Head of caudate nucleus (tissue), 42 donors: ENCODE data around the gene WDR81.

ENCODE experiments used
- DNase-seq, 42 donors: peaks; one replicate each; pipeline versions ENCODE4 v3.0.0 to v3.0.0-alpha.2; 2020 to 2021; ENCODE audit warnings: mixed read lengths in 7 of 42
- intact Hi-C: fragments of 100-400 bp; cut with DNase I; formaldehyde crosslinking; loops from one replicate; pipeline ENCODE4 v1.15.0; 2022

Gene WDR81

DNA sequence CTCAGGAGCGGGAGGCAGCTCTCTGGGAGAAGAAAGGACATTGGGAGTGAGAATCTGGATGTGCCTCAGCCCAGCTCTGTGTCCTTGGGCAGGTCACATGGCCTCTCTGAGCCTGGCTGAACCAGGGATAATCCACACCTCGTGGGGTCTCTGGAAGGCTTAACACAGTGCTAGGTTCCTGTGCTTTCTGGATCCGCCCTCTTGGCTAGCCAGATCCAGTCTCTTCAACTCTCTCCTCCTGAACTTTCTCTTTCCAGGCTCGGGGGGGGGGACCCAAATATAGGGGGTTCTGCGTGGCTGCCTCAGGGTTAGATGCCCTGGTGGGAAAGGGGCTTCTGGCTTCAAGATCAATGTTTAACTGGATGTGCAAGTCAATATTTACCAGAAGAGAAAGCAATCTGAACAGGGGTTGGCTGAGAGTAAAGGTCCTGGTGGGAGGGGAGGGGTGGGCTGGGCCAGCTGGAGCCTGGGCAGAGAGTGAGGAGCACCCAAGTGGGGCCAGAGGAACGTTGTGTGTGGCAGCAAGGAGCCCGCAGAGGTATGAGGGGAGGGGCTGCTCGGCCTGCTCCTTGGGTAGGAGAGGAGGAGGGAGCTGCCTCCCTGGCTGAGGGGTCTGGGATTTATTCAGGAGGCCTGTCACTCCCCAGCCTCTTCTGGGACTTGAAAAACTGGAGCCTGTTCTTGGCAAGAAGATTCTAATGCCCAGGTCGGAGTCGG lies 18.0 kb downstream of the WDR81 start, which contains the start of gene SERPINF2:
TSS of gene SERPINF2 (plus strand) at position 501 of the 717 bp plus-strand sequence. CDS start 2,125 bp downstream, outside the sequence.
- intact Hi-C loops, result no loop called here

DNA sequence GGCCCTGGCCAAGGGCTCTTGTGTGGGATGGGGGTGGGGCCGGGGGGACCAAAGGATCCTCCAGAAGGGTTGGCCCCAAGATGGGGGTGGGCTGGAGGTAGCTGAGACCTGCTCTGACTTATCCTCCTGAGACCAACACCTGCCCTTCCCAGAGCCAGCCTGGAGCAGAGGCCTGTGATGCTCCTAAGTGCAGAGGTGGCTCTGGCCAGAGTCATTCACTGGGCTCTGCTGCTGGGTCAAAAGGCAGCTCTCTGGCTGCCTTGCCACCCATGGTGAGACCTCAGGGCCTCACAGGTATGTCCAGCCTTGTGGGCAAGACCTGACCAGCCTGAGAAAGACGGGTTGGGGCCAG lies 18.6 kb downstream of the WDR81 start:
- no peak for DNase-seq
- intact Hi-C loops, result no loop called here

More for the DNA sequence above, 18.0 kb downstream of the WDR81 start, which contains the start of gene SERPINF2:
- DNase-seq, result no peak

DNA sequence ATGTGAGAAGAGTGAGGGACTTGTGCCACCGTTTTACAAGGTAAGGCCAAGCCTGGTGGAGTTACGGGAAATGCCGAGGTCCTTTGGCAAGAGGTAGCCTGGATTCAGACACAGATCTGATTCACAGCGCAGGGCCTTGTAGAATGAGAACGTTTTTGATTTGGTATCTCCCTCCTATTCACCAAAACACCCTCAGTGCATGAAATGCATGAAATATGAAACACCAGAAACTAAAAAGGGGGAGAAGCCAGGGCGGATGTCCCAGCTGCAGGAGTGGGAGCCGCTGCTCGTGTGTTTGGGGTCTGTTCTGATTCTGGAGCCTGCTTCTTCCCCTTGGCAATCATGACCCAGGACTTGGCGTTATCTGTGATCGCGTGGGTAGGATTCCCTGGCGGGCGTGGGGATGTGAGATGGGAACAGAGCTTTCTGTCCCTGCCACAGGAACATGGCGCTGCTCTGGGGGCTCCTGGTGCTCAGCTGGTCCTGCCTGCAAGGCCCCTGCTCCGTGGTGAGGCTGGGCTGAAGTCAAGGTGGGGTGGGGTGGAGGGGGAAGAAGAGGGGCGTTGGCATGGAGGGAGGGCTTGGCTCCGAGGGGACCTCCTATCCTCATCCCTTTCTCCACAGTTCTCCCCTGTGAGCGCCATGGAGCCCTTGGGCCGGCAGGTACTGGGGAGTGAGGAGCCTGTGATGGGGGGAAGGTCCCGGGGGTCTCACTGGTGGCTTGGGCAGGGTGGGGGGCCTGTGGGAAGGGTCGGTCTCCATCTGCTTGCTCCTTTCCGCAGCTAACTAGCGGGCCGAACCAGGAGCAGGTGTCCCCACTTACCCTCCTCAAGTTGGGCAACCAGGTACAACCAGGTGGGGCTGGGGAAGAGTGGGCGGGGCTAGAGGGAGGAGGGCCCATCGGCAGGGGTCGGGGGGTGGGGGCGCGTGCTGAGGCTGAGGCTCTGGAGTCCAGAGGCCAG lies 20.3 kb downstream of the WDR81 start:
- intact Hi-C loops, result no loop called here

DNA sequence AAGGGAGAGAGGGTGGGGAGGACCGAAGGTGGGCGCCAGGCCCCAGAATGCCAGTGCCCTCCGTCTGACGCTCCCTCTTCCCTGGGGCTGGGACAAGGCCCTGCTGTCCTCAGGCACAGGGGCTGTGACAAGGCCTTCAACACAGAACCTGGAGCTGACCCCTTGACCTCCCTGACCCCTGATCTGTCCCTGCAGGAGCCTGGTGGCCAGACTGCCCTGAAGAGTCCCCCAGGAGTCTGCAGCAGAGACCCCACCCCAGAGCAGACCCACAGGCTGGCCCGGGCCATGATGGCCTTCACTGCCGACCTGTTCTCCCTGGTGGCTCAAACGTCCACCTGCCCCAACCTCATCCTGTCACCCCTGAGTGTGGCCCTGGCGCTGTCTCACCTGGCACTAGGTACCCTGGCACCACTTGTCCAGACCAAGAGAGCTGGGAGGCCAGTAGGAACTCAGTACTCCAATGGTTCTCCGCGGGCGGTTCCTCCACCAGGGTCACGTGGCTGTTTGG lies 21.1 kb downstream of the WDR81 start:
- intact Hi-C loops, result no loop called here
- no peak for DNase-seq

More for the DNA sequence above, 20.3 kb downstream of the WDR81 start:
- no peak for DNase-seq

DNA sequence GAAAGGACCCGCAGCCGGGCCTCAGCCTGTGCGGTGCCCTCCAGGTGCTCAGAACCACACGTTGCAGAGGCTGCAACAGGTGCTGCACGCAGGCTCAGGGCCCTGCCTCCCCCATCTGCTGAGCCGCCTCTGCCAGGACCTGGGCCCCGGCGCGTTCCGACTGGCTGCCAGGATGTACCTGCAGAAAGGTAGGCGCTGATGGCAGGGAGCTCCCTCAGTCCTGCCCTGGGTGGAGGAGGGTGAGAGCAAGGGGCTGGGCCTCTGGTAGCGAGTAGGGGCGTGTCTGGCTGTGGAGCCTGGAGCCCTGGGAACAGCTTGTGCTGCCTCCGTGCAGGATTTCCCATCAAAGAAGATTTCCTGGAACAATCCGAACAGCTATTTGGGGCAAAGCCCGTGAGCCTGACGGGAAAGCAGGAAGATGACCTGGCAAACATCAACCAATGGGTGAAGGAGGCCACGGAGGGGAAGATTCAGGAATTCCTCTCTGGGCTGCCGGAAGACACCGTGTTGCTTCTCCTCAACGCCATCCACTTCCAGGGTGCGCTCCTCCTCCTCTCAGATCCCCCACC lies 22.6 kb downstream of the WDR81 start:
- DNase-seq, result no peak
- intact Hi-C loops, result no loop called here

DNA sequence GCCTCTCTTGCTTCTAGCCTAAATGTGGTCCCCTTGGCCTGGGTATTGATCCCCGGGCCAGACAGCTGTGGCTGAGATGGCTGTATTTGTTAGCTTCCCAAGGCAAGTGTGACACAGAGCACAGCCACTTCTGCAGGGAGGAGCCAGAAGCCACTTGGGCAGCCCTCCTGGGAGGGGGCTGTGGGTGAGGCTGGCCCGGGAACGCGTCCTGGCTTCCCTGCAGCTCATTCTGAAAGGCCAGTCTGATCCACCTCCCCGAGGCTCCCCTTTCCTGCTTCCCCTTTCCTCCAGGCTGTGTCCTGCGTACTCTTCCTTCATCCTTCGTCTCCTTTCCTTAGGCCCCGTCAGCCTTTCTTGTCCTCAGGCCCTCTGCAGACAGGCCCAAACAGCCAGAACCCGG lies 26.1 kb downstream of the WDR81 start:
- no peak for DNase-seq
- intact Hi-C loops, result no loop called here

DNA sequence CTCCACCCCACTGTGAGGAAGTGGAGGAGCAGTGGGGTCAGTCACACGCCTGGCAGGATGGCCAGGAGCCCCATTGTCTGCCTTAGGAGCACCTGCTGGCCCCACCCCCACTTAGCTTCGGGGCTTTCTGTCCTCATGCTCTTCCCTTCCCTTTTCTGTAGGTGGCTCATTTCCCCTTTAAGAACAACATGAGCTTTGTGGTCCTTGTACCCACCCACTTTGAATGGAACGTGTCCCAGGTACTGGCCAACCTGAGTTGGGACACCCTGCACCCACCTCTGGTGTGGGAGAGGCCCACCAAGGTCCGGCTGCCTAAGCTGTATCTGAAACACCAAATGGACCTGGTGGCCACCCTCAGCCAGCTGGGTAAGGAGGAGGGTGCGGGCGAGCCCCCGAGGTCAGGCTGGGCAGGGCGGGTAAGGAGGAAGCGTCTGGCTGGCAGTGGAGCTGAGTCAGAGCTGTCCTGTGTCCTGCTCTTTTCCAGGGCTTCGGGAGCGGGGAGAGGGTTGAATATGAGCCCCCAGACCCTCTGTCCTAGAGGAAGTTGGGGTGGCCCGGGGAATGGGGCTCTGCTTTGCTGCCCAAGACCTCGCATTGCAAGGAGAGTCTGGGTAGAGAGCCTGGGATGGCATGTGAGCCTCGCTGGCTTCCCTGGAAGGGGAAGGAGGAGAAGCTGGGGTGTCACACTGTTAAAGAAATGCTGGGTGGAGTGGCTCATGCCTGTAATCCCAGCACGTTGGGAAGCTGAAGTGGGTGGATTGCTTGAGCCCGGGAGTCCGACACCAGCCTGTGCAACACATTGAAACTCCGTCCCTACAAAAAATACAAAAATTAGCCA lies 28.1 kb downstream of the WDR81 start:
- intact Hi-C loops, result no loop called here

DNA sequence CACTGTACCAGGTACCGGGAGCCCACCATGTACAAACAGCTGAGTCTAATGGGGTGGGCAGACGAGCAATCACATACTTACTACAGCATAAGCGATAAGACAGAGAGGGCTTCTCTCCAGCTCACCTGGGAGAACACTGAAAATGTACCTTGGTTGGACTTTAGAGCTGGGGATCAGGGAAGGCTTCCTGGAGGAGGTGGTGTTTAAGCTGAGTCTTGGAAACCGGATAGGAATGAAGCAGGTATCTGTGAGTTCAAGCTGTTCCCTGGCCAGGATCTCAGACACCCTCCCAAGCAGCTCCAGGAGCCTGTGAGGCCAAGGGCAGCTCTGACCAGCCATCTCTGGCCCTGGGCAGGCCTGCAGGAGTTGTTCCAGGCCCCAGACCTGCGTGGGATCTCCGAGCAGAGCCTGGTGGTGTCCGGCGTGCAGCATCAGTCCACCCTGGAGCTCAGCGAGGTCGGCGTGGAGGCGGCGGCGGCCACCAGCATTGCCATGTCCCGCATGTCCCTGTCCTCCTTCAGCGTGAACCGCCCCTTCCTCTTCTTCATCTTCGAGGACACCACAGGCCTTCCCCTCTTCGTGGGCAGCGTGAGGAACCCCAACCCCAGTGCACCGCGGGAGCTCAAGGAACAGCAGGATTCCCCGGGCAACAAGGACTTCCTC lies 29.4 kb downstream of the WDR81 start:
- intact Hi-C loops, result no loop called here
- no peak for DNase-seq

More for the DNA sequence above, 28.1 kb downstream of the WDR81 start:
- peak in 1 of 42 donors; percentile 19 for DNase-seq

DNA sequence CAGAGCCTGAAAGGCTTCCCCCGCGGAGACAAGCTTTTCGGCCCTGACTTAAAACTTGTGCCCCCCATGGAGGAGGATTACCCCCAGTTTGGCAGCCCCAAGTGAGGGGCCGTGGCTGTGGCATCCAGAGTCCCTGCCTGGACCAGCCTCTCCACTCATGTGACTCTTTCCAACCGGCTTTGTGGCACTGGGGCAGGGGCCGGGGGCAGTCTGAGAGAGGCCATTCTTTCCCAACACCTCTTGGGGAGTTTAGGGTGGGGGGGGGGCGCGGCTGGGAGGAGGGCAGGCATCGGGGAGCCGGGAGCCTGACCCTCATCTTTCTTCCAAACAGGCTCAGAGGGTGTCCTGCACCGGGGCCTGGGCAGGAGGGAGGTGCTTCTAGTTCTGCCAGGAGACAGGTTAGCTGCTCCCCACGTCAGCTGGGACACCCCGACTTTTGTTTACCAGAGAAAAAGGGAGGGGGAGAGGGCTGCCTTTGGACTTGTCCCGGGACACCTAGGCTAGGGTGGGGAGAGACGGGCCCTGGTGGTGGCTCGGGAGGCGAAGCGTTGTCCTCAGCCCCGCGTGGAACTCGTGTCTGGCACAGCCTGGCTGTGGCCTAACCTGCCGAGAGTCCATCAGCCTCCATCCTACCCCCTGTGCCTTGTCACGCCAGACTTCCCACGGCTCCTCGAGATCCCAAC lies 30.1 kb downstream of the WDR81 start:
- no peak for DNase-seq

DNA sequence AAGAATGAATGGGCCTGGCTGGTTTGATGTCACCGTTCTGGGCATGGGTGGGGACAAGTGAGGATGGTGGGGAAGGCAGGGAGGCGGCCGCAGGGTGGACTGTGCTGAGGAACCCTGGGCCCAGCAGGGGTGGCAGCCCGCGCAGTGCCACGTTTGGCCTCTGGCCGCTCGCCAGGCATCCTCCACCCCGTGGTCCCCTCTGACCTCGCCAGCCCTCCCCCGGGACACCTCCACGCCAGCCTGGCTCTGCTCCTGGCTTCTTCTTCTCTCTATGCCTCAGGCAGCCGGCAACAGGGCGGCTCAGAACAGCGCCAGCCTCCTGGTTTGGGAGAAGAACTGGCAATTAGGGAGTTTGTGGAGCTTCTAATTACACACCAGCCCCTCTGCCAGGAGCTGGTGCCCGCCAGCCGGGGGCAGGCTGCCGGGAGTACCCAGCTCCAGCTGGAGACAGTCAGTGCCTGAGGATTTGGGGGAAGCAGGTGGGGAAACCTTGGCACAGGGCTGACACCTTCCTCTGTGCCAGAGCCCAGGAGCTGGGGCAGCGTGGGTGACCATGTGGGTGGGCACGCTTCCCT lies 30.8 kb downstream of the WDR81 start:
- peak in 2 of 42 donors; percentile 30 to 41 for DNase-seq
- intact Hi-C loops, result no loop called here

More for the DNA sequence above, 30.1 kb downstream of the WDR81 start:
- intact Hi-C loops, result no loop called here

DNA sequence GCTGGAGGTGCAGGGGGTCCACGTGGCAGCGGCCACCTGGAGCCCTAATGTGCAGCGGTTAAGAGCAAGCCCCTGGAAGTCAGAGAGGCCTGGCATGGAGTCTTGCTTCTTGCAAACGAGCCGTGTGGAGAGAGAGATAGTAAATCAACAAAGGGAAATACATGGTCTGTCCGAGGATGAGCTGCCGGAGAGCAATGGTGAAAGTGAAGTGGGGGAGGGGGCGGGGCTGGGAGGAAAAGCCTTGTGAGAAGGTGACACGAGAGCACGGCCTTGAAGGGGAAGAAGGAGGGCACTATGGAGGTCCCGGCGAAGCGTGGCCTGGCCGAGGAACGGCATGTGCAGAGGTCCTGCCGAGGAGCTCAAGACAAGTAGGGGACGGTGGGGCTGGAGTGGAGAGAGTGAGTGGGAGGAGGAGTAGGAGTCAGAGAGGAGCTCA lies 31.3 kb downstream of the WDR81 start:
- intact Hi-C loops, result no loop called here
- no peak for DNase-seq

DNA sequence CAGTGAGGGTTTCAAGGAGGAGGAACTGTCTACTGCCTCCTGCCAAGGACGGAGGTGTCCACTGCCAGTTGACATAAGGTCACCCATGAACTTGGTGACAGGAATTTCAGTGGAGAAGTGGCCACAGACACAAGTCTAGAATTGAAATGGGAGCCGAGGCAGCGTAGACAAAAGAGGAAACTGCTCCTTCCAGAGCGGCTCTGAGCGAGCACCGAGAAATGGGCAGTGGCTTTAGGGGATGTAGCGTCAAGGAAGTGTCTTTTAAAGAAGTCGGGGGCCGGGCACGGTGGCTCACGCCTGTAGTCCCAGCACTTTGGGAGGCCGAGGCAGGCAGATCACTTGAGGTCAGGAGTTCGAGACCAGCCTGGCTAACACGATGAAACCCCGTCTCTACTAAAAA lies 34.3 kb downstream of the WDR81 start:
- intact Hi-C loops, result no loop called here

DNA sequence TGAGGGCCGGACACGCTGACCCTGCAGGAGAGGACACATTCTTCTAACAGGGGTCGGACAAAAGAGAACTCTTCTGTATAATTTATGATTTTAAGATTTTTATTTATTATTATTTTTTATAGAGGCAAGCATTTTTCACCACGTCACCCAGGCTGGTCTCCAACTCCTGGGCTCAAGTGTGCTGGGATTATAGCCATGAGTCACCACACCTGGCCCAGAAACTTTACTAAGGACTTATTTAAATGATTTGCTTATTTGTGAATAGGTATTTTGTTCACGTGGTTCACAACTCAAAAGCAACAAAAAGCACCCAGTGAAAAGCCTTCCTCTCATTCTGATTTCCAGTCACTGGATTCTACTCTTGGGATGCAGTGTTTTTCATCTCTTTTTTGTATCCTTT lies 35.0 kb downstream of the WDR81 start:
- no peak for DNase-seq
- intact Hi-C loops, result no loop called here

More for the DNA sequence above, 34.3 kb downstream of the WDR81 start:
- DNase-seq, result peak in 1 of 42 donors; percentile 25

DNA sequence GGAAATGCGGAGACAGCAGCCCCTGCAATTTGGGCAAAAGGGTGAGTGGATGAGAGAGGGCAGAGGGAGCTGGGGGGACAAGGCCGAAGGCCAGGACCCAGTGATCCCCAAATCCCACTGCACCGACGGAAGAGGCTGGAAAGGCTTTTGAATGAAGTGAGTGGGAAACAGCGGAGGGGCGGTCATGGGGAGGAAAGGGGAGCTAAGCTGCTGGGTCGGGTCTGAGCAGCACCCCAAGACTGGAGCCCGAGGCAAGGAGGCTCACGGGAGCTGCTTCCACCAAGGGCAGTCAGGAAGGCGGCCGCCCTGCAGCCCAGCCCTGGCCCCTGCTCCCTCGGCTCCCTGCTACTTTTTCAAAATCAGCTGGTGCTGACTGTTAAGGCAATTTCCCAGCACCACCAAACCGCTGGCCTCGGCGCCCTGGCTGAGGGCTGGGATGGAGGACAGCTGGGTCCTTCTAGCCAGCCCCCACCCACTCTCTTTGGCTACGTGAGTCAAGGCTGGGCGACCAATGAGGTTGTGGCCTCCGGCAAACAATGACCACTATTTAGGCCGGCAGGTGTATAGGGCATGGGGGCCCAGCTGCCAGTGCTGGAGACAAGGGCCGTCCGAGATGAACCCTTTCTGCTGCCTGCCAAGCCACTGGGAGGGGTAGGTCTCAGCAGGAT lies 37.9 kb downstream of the WDR81 start:
- intact Hi-C loops, result no loop called here
- DNase-seq, result peak in 5 of 42 donors; percentile 36 to 57 (median 43)

DNA sequence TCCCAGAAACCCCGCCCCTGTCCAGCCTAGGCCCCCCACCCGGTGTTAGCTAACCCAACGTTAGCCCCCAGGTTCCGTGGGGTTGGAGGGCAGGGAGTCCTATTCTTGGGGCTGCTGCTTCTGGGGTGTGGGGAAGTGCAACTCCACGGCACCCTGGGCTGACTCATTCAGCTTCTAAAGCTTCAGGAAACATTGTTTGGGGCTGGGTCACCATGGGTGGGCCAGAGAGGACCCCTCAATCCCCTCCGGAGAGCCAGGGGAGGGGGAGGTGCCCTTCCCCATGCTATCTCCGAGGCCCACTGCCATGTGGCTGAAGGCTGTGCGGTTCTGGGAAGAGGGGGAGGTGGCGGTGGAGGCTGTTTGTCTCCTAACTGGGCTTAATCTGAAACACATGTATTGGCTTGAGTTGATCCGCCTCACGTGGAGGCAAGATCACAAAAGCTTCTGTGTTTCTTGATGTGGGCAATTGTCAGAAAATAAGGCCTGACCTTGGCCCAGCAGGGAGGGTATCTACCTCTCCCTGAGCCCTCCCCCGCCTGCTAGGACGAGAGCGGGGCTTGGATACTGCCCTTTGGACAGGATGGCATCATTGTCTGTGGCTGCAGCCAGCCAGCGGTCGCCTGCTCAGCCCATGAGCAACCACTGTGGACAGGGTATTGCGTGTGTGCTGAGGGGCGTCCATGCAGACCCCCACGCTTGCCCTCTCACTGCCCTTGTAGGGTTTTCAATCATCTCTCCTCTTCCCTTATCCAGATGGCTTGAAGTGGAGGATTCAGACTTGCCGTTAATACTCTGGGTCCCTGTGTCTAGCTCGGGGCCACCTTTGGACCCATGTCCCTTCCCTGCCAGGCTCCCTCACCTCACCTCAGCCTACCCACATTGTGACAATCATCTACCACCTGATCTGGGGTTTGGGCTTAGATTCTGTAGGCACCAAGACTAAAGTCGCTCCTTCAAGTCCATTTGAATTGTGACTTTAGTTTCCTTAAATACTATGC lies 38.7 kb downstream of the WDR81 start:
- no peak for DNase-seq
- intact Hi-C loops, result no loop called here
